Vagina (tissue), 2 donors: Measurements from ENCODE around the gene NR2F1-AS1. TPM values are rescaled to one million over a fixed set of nuclear protein-coding genes. Genes with fewer than 3 reads are reported as not detected.

ENCODE experiments used
- DNase-seq, 2 donors: peaks; one replicate each; pipeline ENCODE4 v3.0.0-alpha.2; 2017; ENCODE audit errors: extremely low spot score in 2 of 2
- H3K27ac ChIP-seq: fragments of 200-600 bp; sonication (generic); one replicate; pipeline ENCODE4 v1.5.1; 2019
- H3K27me3 ChIP-seq: fragments of 200-600 bp; sonication (generic); one replicate; pipeline ENCODE4 v1.5.1; 2019
- H3K36me3 ChIP-seq, 2 donors: fragments of 200-600 bp; sonication (generic); one replicate each; pipeline ENCODE4 v1.5.1; 2017 to 2019
- H3K4me1 ChIP-seq: fragments of 200-600 bp; sonication (generic); one replicate; pipeline ENCODE4 v1.5.1; 2019
- H3K4me3 ChIP-seq, 2 donors: fragments of 200-600 bp; sonication (generic); 1 replicate in 1 of 2; 2 replicates in 1 of 2; pipeline ENCODE4 v1.5.1; 2016 to 2019
- H3K9me3 ChIP-seq: fragments of 200-600 bp; sonication (generic); one replicate; pipeline ENCODE4 v1.5.1; 2019
- POLR2A ChIP-seq, 2 donors: fragments of 450-650 bp; IDR thresholded peaks; one replicate each; pipeline ENCODE4 v1.6.1; 2017; ENCODE audit warnings: antibody characterized with exemption in 2 of 2, mild to moderate bottlenecking in 2 of 2, moderate library complexity in 2 of 2
- POLR2AphosphoS5 ChIP-seq, 2 donors: sonication (generic); formaldehyde crosslinking; IDR thresholded peaks; one replicate each; pipeline ENCODE4 v1.9.0; 2017; ENCODE audit warnings: antibody characterized with exemption in 2 of 2, mild to moderate bottlenecking in 2 of 2, low read depth in 1 of 2; ENCODE audit not compliant: insufficient read depth in 1 of 2
- intact Hi-C: fragments of 100-400 bp; cut with DNase I; formaldehyde crosslinking; loops from one replicate; pipeline ENCODE4 v1.15.1; 2023
- total RNA-seq: library from RNA; depleted of rRNA; stranded (reverse); fragments of >200 nt; gene quantifications from one replicate; pipeline ENCODE4 v1.2.3, GENCODE V29; 2016
- TF ChIP-seq, protein P1 (sequence below), 3 experiments: fragments of 450-650 bp in 2 of 3; fragments of 200-600 bp in 1 of 3; sonication (generic) in 1 of 3; IDR thresholded peaks; one replicate each; pipeline ENCODE4 v1.5.1; 2017 to 2019; ENCODE audit warnings: antibody characterized with exemption in 3 of 3, mild to moderate bottlenecking in 2 of 3, moderate library complexity in 2 of 3

Gene NR2F1-AS1
- total RNA-seq, 1 donor from 2014 or later: 22.3 TPM

DNA sequence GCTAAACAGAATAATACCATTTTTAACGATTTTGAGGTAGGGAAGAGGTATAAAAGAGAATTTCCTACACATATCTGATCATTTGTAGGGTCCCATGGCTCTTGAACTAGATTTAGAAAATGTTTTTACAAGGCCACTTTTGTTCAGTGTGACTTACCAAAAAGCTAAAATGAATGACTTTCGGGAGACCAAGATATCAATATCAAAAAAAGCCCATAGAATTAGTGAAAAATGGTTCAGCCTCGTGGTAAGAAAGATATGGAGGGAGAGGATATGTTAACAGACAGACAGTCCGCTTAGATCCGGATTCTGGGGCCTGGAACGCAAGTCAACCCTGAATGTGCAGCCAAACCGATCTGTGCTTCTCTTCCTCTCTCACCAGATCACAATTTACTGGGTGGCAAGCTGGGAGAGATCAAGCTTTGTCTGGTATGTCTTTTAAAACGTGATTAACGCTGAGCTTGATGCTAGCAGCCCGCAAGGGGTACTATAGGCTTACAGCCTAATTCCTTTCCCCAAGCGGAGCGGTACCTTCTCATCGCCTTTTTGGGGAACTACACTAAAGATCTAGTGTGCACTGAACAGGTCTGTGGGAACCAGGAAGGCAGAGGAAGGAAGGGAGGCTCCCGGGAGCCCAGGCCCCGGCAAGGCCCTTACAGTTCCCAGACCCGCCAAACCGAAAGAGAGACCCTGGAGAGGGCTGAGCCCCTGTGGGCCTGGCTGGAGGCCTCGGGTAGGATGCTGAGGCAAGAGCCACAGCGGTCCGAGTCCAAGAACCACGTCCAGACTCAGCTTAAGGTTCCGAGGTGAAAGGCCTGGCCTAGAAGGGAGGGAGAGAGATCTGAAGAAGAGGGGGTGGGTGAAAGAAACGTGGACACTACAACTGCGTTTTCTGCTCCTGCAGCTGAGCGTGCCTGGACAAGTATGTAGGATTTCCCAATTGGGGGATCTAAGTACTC, 2.9 kb downstream of the NR2F1-AS1 start:
- no peaks in the 10 kb centered on the region for H3K27me3 ChIP-seq
- H3K27ac ChIP-seq: peak overlapping the region; percentile 89
- peak in 1 of 2 donors; percentile 89 for DNase-seq
- H3K4me1 ChIP-seq: peaks cover 37% of the 10 kb centered on the region
- H3K4me3 ChIP-seq: peak overlapping the region; percentile 59 to 82
- no peaks in the 10 kb centered on the region for H3K36me3 ChIP-seq
- TF ChIP-seq POLR2AphosphoS5 (IDR thresholded peaks at IDR 0.05; ENCODE audit: insufficient read depth in 1 of 2, low read depth in 1 of 2) (no peak), POLR2A (IDR thresholded peaks at IDR 0.05) (no peak)
- TF ChIP-seq, protein P1, sequence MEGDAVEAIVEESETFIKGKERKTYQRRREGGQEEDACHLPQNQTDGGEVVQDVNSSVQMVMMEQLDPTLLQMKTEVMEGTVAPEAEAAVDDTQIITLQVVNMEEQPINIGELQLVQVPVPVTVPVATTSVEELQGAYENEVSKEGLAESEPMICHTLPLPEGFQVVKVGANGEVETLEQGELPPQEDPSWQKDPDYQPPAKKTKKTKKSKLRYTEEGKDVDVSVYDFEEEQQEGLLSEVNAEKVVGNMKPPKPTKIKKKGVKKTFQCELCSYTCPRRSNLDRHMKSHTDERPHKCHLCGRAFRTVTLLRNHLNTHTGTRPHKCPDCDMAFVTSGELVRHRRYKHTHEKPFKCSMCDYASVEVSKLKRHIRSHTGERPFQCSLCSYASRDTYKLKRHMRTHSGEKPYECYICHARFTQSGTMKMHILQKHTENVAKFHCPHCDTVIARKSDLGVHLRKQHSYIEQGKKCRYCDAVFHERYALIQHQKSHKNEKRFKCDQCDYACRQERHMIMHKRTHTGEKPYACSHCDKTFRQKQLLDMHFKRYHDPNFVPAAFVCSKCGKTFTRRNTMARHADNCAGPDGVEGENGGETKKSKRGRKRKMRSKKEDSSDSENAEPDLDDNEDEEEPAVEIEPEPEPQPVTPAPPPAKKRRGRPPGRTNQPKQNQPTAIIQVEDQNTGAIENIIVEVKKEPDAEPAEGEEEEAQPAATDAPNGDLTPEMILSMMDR (IDR thresholded peaks at IDR 0.05): no peak
- intact Hi-C loops: loop anchor here (10.0 kb wide), 1 partner anchor 227 kb away; no protein-coding TSS in a partner anchor
- H3K9me3 ChIP-seq: no peaks in the 10 kb centered on the region

DNA sequence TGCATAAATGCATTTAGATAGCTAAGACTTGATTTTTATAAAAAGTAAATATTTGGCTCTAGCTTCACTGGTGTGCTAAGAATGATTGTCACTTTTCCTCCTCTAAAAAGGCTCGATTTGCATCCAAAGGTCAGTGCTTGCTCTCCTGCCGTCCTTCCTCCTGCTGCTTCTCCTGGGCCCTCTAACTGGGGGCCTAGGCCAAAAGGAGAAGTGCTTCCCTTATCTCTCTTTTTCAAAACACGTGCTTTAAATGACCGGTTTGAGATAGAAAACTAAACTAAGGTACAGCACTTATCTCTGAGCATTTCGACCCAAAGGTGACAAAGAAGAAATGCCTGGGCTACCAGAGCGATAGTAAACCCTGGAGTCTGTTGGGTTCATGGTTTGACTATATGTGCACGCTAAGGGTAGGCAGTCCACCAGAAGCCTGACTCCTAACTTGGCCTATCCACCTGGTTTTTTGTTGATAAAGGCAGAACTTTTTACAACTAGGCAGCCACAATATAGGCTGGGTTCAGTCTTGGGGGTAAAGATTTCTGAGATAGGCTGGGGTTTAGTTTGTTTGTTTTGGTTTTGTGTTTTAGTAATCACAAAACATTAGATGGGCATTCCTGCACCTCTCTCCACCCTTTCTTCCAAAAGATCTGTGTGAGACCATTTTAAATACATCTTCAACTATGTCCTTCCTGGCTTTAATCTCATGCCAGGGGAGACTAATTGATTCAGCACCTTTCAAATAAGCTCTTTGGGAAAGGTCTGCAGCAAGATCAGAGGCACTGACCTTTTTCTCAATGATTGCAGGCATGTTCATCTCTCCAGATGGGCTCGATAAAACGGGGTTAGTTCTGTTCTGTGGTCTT, 3.8 kb downstream of the NR2F1-AS1 start:
- Histone ChIP-seq H3K27ac (peak overlapping the region; percentile 89), H3K9me3 (no peaks in the 10 kb centered on the region), H3K36me3 (no peaks in the 10 kb centered on the region), H3K4me1 (peaks cover 31% of the 10 kb centered on the region), H3K4me3 (no peak overlapping the region), H3K27me3 (no peaks in the 10 kb centered on the region)
- TF ChIP-seq POLR2A (IDR thresholded peaks at IDR 0.05): no peak
- TF ChIP-seq, protein P1 (IDR thresholded peaks at IDR 0.05): no peak
- TF ChIP-seq POLR2AphosphoS5 (IDR thresholded peaks at IDR 0.05; ENCODE audit: insufficient read depth in 1 of 2, low read depth in 1 of 2): no peak
- intact Hi-C loops: loop anchor here (10.0 kb wide), 1 partner anchor 228 kb away; no protein-coding TSS in a partner anchor
- no peak for DNase-seq

DNA sequence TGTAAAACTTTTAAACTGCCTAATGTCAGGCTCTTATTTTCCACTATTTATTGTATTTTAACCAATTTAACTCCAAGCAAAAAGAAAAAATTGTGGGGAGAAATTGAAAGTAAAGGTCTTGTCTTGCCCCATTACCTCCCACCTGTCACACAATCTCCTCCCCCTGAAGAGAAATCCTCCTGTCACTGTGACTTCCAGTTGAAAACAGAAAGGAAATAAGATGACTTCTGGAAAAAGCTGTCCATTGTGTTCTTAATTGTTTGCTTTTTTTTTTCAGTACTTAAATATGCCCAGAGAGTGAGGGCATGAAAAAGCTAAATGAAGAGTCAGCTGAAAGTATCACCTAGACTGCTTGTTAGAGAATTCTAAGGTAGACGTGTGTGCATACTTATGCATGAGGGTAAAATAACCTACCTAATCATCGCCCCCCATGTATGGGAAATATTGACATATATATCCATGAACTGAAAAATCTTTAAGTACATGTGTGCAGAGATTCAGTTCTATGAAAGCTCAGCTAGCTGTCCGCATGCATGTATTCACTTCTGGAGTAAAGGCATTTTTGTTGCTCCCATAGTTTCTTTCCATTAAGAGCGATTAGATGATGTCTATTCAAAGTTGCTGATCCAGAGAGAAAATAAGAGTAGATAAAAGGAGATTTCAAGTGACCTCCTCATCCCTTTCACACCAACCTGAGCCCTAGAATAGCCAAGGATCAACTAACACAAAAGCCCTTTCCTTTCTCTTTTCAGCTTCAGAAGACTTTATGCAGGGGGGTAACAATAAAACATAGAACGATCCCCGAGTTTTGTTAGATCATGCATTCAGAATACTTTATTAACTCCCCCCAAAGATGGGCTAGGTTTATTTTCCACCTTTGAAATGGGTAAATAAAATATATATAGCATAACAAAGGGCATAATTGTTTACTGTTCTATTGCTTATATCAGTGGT, 5.3 kb downstream of the NR2F1-AS1 start:
- H3K4me3 ChIP-seq: no peak overlapping the region
- no peaks in the 10 kb centered on the region for H3K36me3 ChIP-seq
- peaks cover 25% of the 10 kb centered on the region for H3K4me1 ChIP-seq
- no peak for TF ChIP-seq POLR2A (IDR thresholded peaks at IDR 0.05)
- no peak for TF ChIP-seq POLR2AphosphoS5 (IDR thresholded peaks at IDR 0.05; ENCODE audit: insufficient read depth in 1 of 2, low read depth in 1 of 2)
- TF ChIP-seq, protein P1 (IDR thresholded peaks at IDR 0.05): no peak
- no peaks in the 10 kb centered on the region for H3K9me3 ChIP-seq
- peak overlapping the region; percentile 37 for H3K27ac ChIP-seq
- intact Hi-C loops: loop anchor here (10.0 kb wide), 1 partner anchor 229 kb away; no protein-coding TSS in a partner anchor
- H3K27me3 ChIP-seq: no peaks in the 10 kb centered on the region
- DNase-seq: no peak

DNA sequence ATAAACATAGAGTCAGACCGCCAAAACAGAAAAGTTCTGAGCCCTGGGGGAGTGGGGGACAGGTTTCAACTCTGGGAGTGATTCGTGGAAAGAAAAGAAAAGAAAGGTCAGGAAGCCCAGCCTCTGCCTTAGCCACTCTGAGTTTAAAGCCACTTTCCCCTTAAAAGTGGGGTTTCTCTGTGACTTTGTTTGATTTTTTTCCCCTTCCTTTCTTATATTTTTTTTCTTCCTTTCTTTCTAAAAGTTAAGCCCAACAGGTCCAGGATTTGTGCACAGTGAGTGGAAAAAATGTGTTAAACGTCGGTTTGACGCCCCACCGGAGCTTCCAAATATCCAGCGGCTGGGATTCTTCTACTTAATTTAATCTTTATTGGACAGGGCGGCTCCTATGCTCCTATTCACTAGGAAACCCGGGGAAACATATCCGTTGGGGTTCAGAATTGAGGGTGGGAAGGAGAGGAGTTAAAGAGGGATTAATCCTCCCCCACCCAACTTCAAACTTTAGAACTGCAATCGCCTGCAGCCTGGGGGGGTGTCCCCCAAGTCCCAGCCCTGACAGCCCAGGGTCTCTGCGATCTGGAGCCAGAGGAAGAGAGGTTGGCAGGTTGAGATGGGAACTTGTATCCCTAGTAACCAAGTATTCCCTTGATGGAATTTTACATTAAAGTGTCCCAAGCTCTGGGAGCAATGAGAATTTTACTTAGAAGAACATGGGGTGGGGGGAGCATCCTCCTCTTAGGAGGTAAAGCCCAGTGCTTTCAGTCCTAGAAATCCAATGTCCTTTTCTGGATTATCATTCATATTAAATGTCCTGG, 6.3 kb downstream of the NR2F1-AS1 start:
- intact Hi-C loops: loop anchor here (10.0 kb wide), 1 partner anchor 230 kb away; no protein-coding TSS in a partner anchor
- no peak for DNase-seq
- H3K27me3 ChIP-seq: no peaks in the 10 kb centered on the region
- peaks cover 21% of the 10 kb centered on the region for H3K4me1 ChIP-seq
- peak overlapping the region; percentile 37 for H3K27ac ChIP-seq
- H3K4me3 ChIP-seq: no peak overlapping the region
- H3K9me3 ChIP-seq: no peaks in the 10 kb centered on the region
- TF ChIP-seq POLR2AphosphoS5 (IDR thresholded peaks at IDR 0.05; ENCODE audit: insufficient read depth in 1 of 2, low read depth in 1 of 2) (no peak), POLR2A (IDR thresholded peaks at IDR 0.05) (no peak)
- TF ChIP-seq, protein P1 (IDR thresholded peaks at IDR 0.05): no peak
- H3K36me3 ChIP-seq: no peaks in the 10 kb centered on the region
